Esophagus squamous epithelium (tissue), 5 donors: ENCODE results near the gene KL. TPM values are rescaled to one million over a fixed set of nuclear protein-coding genes. Genes with fewer than 3 reads are reported as not detected.

Experiments used
- DNase-seq: peaks from one replicate; lab custom pipeline; 2025; lab: John Stamatoyannopoulos, UW
- H3K27ac ChIP-seq, 4 donors: fragments of 200-600 bp; sonication (generic); one replicate each; pipeline ENCODE4 v1.5.1; 2016 to 2019; ENCODE audit warnings: mild to moderate bottlenecking in 1 of 4
- H3K27me3 ChIP-seq, 4 donors: fragments of 200-600 bp; sonication (generic); 1 replicate in 3 of 4; 2 replicates in 1 of 4; pipeline versions ENCODE4 v1.5.1 to v1.6.0; 2017 to 2021; ENCODE audit warnings: antibody characterized with exemption in 1 of 4
- H3K36me3 ChIP-seq, 3 donors: fragments of 200-600 bp; sonication (generic); one replicate each; pipeline ENCODE4 v1.5.1; 2016 to 2019
- H3K4me1 ChIP-seq, 3 donors: fragments of 200-600 bp; sonication (generic); one replicate each; pipeline ENCODE4 v1.5.1; 2017 to 2019
- H3K4me3 ChIP-seq, 4 donors: fragments of 200-600 bp; sonication (generic); 1 replicate in 3 of 4; 2 replicates in 1 of 4; pipeline ENCODE4 v1.5.1; 2016 to 2019; ENCODE audit warnings: mild to moderate bottlenecking in 2 of 4, moderate library complexity in 1 of 4
- H3K9me3 ChIP-seq, 3 donors: fragments of 200-600 bp; sonication (generic); one replicate each; pipeline ENCODE4 v1.5.1; 2016 to 2019
- CTCF ChIP-seq, 6 experiments: fragments of 450-650 bp in 4 of 6; fragments of 200-600 bp in 2 of 6; sonication (generic) in 2 of 6; IDR thresholded peaks; one replicate each; pipeline ENCODE4 v1.5.1; 2016 to 2019; ENCODE audit warnings: antibody characterized with exemption in 6 of 6, mild to moderate bottlenecking in 4 of 6, moderate library complexity in 4 of 6
- POLR2A ChIP-seq, 4 donors: fragments of 450-650 bp; IDR thresholded peaks; one replicate each; pipeline ENCODE4 v1.6.1; 2017; ENCODE audit warnings: antibody characterized with exemption in 4 of 4, mild to moderate bottlenecking in 4 of 4, moderate library complexity in 3 of 4
- WGBS, 2 donors: methylation state at CpG; one replicate each; pipeline ENCODE4 v1.1.5; 2018; 5-methylcytosine and 5-hydroxymethylcytosine counted together
- intact Hi-C: fragments of 100-400 bp; cut with DNase I; formaldehyde crosslinking; loops from one replicate; pipeline ENCODE4 v1.15.0; 2022
- total RNA-seq, 4 donors: library from RNA; depleted of rRNA; stranded (reverse); fragments of >200 nt; gene quantifications; one replicate each; pipeline ENCODE4 v1.1.0, GENCODE V29; 2016
- donor health status: DM: yes; HTN: yes; CAD: no.

Gene KL
- total RNA-seq, 4 donors from 2014 or later: 0.11 to 1.1 (median 0.82) TPM

- peak overlapping the region; percentile 41 to 86 (median 70) for H3K27ac ChIP-seq
Measured at GRCh38 chr13:33015791-33016323, 366 bp upstream of the KL start.

GRCh38 chr13:33017323-33017929, 1.2 kb downstream of the KL start:
- Histone ChIP-seq H3K9me3 (no peaks in the 10 kb centered on the region), H3K4me3 (peak overlapping the region; percentile 30 to 71 (median 55)), H3K36me3 (no peaks in the 10 kb centered on the region), H3K27ac (peak overlapping the region; percentile 64 to 86 (median 76)), H3K27me3 (peaks cover 0 to 49% (median 4%) of the 10 kb centered on the region in 4 donors), H3K4me1 (peaks cover 7 to 23% (median 11%) of the 10 kb centered on the region in 3 donors)
- intact Hi-C loops: no loop called here
- DNase-seq: no peak
- TF ChIP-seq CTCF (IDR thresholded peaks at IDR 0.05) (peak in 5 of 6 experiments; percentile 50 to 61 (median 56)), POLR2A (IDR thresholded peaks at IDR 0.05) (peak in 1 of 4 donors; percentile 22)
- WGBS, 2 donors: 18 to 30% methylated on average over 12 to 15 of the region's 15 CpGs

More at GRCh38 chr13:33015791-33016323, 366 bp upstream of the KL start:
- 19 to 47% methylated on average over 10 to 12 of the region's 52 CpGs for WGBS, 2 donors
- peaks cover 0 to 49% (median 4%) of the 10 kb centered on the region in 4 donors for H3K27me3 ChIP-seq
- intact Hi-C loops: no loop called here
- H3K4me3 ChIP-seq: peak overlapping the region; percentile 31 to 71 (median 55)
- H3K9me3 ChIP-seq: no peaks in the 10 kb centered on the region
- H3K36me3 ChIP-seq: no peaks in the 10 kb centered on the region
- H3K4me1 ChIP-seq: peaks cover 7 to 23% (median 11%) of the 10 kb centered on the region in 3 donors
- no peak for DNase-seq
- no peak for TF ChIP-seq CTCF (IDR thresholded peaks at IDR 0.05)
- TF ChIP-seq POLR2A (IDR thresholded peaks at IDR 0.05): no peak

- Histone ChIP-seq H3K27ac (no peak overlapping the region), H3K36me3 (no peaks in the 10 kb centered on the region), H3K9me3 (no peaks in the 10 kb centered on the region), H3K4me1 (peaks cover 7 to 23% (median 11%) of the 10 kb centered on the region in 3 donors), H3K27me3 (peaks cover 0 to 42% (median 4%) of the 10 kb centered on the region in 4 donors), H3K4me3 (no peak overlapping the region)
- no peak for DNase-seq
- intact Hi-C loops: no loop called here
- no peak for TF ChIP-seq POLR2A (IDR thresholded peaks at IDR 0.05)
- TF ChIP-seq CTCF (IDR thresholded peaks at IDR 0.05): no peak
- 85 to 89% methylated on average over 2 of the region's 2 CpGs for WGBS, 2 donors
Measured at GRCh38 chr13:33018886-33019285, 2.7 kb downstream of the KL start.

- H3K36me3 ChIP-seq: no peaks in the 10 kb centered on the region
- intact Hi-C loops: no loop called here
- no peaks in the 10 kb centered on the region for H3K9me3 ChIP-seq
- no peak for DNase-seq
- no peaks in the 10 kb centered on the region for H3K4me1 ChIP-seq
- peaks cover 0 to 7% (median 0%) of the 10 kb centered on the region in 4 donors for H3K27me3 ChIP-seq
- TF ChIP-seq CTCF (IDR thresholded peaks at IDR 0.05): no peak
- no peak for TF ChIP-seq POLR2A (IDR thresholded peaks at IDR 0.05)
- H3K4me3 ChIP-seq: no peak overlapping the region
- H3K27ac ChIP-seq: no peak overlapping the region
- 73 to 83% methylated on average over 2 of the region's 2 CpGs for WGBS, 2 donors
Measured at GRCh38 chr13:33022986-33023385, 6.8 kb downstream of the KL start.

GRCh38 chr13:33025220-33025744, 9.1 kb downstream of the KL start:
- no peaks in the 10 kb centered on the region for H3K27me3 ChIP-seq
- H3K36me3 ChIP-seq: no peaks in the 10 kb centered on the region
- no peak overlapping the region for H3K27ac ChIP-seq
- 68 to 73% methylated on average over 4 of the region's 4 CpGs for WGBS, 2 donors
- TF ChIP-seq POLR2A (IDR thresholded peaks at IDR 0.05): no peak
- TF ChIP-seq CTCF (IDR thresholded peaks at IDR 0.05): no peak
- H3K4me1 ChIP-seq: no peaks in the 10 kb centered on the region
- no peak for DNase-seq
- H3K4me3 ChIP-seq: no peak overlapping the region
- intact Hi-C loops: no loop called here
- H3K9me3 ChIP-seq: no peaks in the 10 kb centered on the region
